Ishikawa (cell line): Measurements from ENCODE around the gene KCNJ11.

Source experiments
- CEBPB ChIP-seq: IDR thresholded peaks from 2 replicates; pipeline ENCODE4 v1.6.1; 2012
- CREB1 ChIP-seq: IDR thresholded peaks from 2 replicates; pipeline ENCODE4 v1.6.1; 2012; ENCODE audit warnings: low read depth
- EGR1 ChIP-seq: IDR thresholded peaks from 2 replicates; pipeline ENCODE4 v1.6.1; 2012
- EP300 ChIP-seq: IDR thresholded peaks from 2 replicates; pipeline ENCODE4 v1.6.1; 2012; ENCODE audit warnings: borderline replicate concordance
- FOXM1 ChIP-seq: IDR thresholded peaks from 2 replicates; pipeline ENCODE4 v1.6.1; 2012; ENCODE audit warnings: low read depth, borderline replicate concordance
- NFIC ChIP-seq: IDR thresholded peaks from 2 replicates; pipeline ENCODE4 v1.6.1; 2012
- RAD21 ChIP-seq: IDR thresholded peaks from 2 replicates; pipeline ENCODE4 v1.6.1; 2012; ENCODE audit warnings: low read depth
- REST ChIP-seq: IDR thresholded peaks from 2 replicates; pipeline ENCODE4 v1.6.1; 2012; ENCODE audit warnings: low read depth, mild to moderate bottlenecking
- TAF1 ChIP-seq: IDR thresholded peaks from 2 replicates; pipeline ENCODE4 v1.6.1; 2012; ENCODE audit warnings: low read depth, mild to moderate bottlenecking
- TCF12 ChIP-seq: IDR thresholded peaks from 2 replicates; pipeline ENCODE4 v1.6.1; 2012; ENCODE audit warnings: low read depth
- TEAD4 ChIP-seq: IDR thresholded peaks from 2 replicates; pipeline ENCODE4 v1.6.1; 2012
- YY1 ChIP-seq: IDR thresholded peaks from 2 replicates; pipeline ENCODE4 v1.6.1; 2012; ENCODE audit warnings: low read depth
- ZBTB7A ChIP-seq: IDR thresholded peaks from 2 replicates; pipeline ENCODE4 v1.6.1; 2012; ENCODE audit warnings: low read depth
- TF ChIP-seq, protein P1 (sequence below): IDR thresholded peaks from 2 replicates; pipeline ENCODE4 v1.6.1; 2012
- TF ChIP-seq, protein P2 (sequence below): IDR thresholded peaks from 2 replicates; pipeline ENCODE4 v1.6.1; 2012

The KCNJ11 gene

GRCh38 chr11:17411418-17411817 is 23.0 kb upstream of the KCNJ11 start:
- TF ChIP-seq TCF12, result no peak
- no peak for TF ChIP-seq ZBTB7A
- TF ChIP-seq YY1, result no peak
- TF ChIP-seq, protein P1, sequence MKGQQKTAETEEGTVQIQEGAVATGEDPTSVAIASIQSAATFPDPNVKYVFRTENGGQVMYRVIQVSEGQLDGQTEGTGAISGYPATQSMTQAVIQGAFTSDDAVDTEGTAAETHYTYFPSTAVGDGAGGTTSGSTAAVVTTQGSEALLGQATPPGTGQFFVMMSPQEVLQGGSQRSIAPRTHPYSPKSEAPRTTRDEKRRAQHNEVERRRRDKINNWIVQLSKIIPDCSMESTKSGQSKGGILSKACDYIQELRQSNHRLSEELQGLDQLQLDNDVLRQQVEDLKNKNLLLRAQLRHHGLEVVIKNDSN, result no peak
- no peak for TF ChIP-seq CEBPB
- no peak for TF ChIP-seq REST
- TF ChIP-seq, protein P2, sequence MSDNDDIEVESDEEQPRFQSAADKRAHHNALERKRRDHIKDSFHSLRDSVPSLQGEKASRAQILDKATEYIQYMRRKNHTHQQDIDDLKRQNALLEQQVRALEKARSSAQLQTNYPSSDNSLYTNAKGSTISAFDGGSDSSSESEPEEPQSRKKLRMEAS, result no peak
- TF ChIP-seq FOXM1, result no peak
- TF ChIP-seq EP300, result no peak
- no peak for TF ChIP-seq EGR1
- no peak for TF ChIP-seq RAD21
- no peak for TF ChIP-seq CREB1
- no peak for TF ChIP-seq TEAD4
- no peak for TF ChIP-seq TAF1
- no peak for TF ChIP-seq NFIC

DNA sequence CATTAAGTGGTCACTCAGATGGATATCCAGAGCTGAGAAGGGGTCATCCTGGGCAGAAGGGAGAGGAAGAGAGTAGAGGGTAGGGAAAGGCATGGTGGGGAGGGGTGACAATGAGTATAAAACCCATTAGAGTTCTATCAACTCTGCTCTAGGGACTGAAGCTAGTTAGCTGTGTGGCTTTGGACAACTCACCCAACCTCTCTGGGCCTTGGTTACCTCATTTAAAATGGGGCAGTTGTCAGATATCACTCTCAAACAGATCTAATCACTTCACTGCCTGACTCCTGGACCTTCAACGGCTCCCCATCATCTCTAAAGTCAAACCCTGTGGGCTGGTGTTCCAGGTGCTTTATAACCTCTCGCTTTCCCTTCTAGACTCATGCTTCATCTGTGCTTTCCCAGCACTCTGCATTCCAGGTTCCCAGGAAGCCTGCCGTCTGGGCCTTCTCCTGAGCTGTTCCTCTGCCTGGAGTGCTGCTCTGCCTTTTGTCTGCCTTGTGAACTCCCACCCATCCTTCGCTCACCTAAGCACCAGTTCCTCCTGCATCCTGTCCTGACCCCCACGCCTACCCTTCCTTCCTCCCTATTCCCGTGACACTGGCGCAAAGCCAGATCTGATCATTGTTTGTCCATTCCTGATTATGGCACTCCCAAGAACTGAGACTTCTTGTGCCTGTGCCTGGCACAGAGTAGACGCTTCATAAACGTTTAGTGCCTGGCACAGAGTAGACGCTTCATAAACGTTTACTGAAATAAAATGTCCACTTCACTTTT is 22.3 kb upstream of the KCNJ11 start:
- TF ChIP-seq TEAD4 (no peak), EGR1 (no peak), ZBTB7A (no peak), NFIC (no peak), FOXM1 (no peak), TAF1 (no peak), CEBPB (no peak), CREB1 (no peak), TCF12 (no peak), REST (no peak), YY1 (no peak), EP300 (no peak), RAD21 (no peak)
- TF ChIP-seq, protein P2, result no peak
- TF ChIP-seq, protein P1, result no peak

GRCh38 chr11:17408641-17409040 is 20.2 kb upstream of the KCNJ11 start:
- TF ChIP-seq CEBPB, result no peak
- no peak for TF ChIP-seq ZBTB7A
- TF ChIP-seq YY1, result no peak
- TF ChIP-seq, protein P1, result no peak
- no peak for TF ChIP-seq EGR1
- TF ChIP-seq TEAD4, result no peak
- no peak for TF ChIP-seq TAF1
- no peak for TF ChIP-seq CREB1
- no peak for TF ChIP-seq NFIC
- TF ChIP-seq FOXM1, result no peak
- TF ChIP-seq EP300, result no peak

GRCh38 chr11:17408026-17408425 is 19.6 kb upstream of the KCNJ11 start:
- TF ChIP-seq TCF12 (no peak), EGR1 (no peak), ZBTB7A (no peak), CEBPB (no peak), RAD21 (no peak), FOXM1 (no peak)

- TF ChIP-seq ZBTB7A (no peak), YY1 (no peak), NFIC (no peak), EP300 (no peak), REST (no peak), TEAD4 (no peak), FOXM1 (no peak), RAD21 (no peak)
- TF ChIP-seq, protein P1, result peak; percentile 84
Observed at GRCh38 chr11:17407575-17407974, 19.1 kb upstream of the KCNJ11 start.
